ENCODE results near the gene FIP1L1.
"Not testable (repeated sequence)": the region's sequence is repeated elsewhere in the genome, so short reads cannot be mapped to it uniquely, and the experiment has no call there.

- TF ChIP-seq, protein P1, sequence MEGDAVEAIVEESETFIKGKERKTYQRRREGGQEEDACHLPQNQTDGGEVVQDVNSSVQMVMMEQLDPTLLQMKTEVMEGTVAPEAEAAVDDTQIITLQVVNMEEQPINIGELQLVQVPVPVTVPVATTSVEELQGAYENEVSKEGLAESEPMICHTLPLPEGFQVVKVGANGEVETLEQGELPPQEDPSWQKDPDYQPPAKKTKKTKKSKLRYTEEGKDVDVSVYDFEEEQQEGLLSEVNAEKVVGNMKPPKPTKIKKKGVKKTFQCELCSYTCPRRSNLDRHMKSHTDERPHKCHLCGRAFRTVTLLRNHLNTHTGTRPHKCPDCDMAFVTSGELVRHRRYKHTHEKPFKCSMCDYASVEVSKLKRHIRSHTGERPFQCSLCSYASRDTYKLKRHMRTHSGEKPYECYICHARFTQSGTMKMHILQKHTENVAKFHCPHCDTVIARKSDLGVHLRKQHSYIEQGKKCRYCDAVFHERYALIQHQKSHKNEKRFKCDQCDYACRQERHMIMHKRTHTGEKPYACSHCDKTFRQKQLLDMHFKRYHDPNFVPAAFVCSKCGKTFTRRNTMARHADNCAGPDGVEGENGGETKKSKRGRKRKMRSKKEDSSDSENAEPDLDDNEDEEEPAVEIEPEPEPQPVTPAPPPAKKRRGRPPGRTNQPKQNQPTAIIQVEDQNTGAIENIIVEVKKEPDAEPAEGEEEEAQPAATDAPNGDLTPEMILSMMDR (IDR thresholded peaks at IDR 0.05; ENCODE audit: insufficient read depth, low read length, poor library complexity, severe bottlenecking) = not testable (repeated sequence)
- not testable (repeated sequence) for TF ChIP-seq EZH2phosphoT487 (conservative IDR thresholded peaks at IDR 0.05; ENCODE audit: low read length)
Observed at GRCh38 chr4:53466576-53466975, 89.1 kb downstream of the FIP1L1 start.
